NCI-H82 (cell line): ENCODE data around the gene PPIE.
A peak's percentile ranks its signal among the peaks of the same experiment; 100 is the strongest.

Experiments used
- DNase-seq: peaks from one replicate; lab custom pipeline; 2025; lab: John Stamatoyannopoulos, UW

The PPIE gene

DNA sequence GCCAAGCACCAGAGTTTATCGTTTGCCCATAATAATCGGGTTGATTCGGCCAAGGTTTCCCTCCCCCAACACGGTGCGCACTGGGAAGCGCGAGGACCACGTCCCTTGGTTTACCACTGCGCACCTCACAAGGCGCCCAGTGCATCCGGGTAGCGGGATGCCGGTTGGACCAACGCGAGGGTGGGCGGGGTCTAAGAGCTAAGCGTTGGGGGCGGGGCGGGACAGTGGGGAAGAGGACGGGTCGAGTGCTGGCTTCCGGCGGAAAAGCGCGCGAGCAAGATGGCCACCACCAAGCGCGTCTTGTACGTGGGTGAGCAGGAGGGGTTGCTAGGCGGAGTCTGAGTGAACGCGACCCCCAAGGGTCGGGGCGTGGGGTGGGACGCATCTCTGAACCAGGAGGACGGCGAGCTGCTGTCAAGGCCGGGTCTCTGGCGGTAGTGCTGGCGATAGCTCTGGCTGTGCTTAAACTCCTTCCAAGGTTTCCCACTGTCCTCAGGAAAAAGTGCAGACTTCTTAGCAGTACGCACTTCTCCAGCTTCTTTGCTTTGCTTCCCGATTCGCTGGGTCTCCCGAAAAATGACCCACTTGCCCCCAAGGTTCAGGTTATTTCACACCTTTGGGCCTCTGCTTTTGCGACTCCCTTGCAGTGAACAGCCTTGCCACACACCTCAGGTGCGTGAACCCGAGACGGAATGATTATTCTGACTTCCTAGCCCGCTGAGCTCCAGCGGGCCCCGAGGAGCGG lies at the start of gene PPIE:
PPIE (plus strand) TSS at position 261 of the 745 bp plus-strand sequence; CDS start at position 280, 19 bp downstream.
- peak; percentile 97 for DNase-seq

- DNase-seq = no peak
Measured at GRCh38 chr1:39689214-39689613, 49.5 kb upstream of the PPIE start.

DNA sequence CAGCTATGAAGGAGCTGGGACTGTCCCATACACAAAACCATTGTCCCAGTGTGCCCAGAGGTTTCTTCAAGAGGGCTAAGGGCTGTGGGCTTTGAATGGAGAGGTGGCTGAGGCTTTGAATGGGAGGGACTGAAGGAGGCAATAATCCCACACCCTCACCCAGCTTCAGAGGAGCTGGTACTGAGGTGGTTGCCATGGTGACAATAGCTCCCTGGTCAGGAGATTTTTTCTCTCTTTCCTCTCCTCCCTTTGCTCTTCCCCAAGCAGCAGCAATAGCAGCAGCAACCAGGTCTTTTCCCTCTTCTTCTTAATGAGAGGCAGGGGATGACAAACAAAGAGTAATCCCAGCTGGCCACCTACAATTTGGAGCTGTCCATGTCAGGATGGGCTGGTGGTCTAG lies 49.0 kb upstream of the PPIE start:
- peak; percentile 19 for DNase-seq

- no peak for DNase-seq
Measured at GRCh38 chr1:39690225-39690624, 48.5 kb upstream of the PPIE start.

GRCh38 chr1:39690794-39691382 lies 47.8 kb upstream of the PPIE start:
- DNase-seq = no peak

- peak; percentile 96 for DNase-seq
Measured at GRCh38 chr1:39691383-39692151, 47.1 kb upstream of the PPIE start, which contains the start of gene HPCAL4. TSS of gene HPCAL4 (minus strand) at chr1:39691433. CDS start at chr1:39684603, 6,830 bp downstream.

DNA sequence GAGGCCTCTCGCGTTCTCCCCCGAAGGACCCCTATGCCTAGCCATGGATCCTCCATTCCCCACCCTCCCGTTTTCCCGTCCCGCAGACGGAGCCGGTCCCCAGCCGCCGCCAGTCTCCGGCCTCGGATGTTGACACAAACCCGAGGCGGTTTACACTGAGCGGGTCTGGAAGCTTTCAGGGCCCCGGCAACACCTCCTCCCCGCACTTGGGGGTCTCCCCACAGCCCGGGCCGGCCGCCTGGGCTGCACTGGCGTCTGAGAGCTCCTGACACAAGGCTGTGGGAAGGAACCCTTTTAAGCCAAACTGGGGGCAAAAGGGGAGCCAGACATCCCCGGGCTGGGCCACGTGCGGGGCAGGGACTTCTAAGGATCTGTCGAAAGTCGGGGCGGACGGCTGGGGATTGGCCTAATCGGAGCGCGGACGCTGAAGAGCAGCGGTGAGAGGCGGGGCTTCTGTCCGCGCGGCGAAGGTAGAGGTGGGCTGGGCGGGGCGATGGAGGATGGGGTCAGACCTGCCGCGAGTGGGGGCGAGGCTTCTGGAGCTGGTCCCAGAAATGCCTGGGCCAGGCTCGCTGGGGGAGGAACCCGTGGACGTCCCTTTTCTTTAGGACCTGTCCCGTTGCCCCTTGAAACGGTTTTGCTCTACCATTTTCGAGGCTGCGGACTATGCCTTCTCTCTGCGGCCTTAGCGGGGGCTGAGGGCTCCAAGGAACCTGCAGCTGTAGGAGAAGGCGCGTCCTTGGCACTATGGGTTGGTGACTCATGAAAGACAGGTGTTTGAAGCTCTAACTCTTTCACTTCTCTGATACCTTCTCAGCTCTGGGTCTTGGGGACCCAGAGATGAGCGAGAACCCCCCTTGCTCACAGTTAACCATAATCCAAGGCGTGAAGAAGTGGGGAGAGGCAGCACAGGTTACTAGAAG lies 46.3 kb upstream of the PPIE start:
- DNase-seq = peak; percentile 66

GRCh38 chr1:39694026-39694425 lies 44.7 kb upstream of the PPIE start:
- DNase-seq = no peak

DNA sequence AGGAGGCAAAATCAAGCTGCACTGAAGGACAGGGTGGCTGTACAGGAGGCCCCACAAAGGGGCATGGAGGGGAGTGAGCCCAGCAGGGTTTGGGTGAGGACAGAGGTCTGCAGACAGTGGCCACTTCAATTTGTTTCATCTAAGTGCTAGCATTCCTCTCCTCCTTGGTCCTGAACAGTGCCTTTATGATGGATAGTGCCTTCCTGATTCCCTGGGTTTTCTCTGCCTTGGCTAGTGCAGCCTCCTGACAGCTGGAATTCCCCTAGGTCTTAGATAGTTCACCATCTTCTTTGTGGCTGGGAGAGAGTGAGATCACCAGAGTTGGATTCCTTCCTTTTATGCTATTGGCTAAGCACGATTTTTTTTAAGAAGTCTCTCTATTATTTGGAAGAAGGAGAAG lies 43.7 kb upstream of the PPIE start:
- no peak for DNase-seq

- no peak for DNase-seq
Measured at GRCh38 chr1:39696448-39696847, 42.2 kb upstream of the PPIE start.

DNA sequence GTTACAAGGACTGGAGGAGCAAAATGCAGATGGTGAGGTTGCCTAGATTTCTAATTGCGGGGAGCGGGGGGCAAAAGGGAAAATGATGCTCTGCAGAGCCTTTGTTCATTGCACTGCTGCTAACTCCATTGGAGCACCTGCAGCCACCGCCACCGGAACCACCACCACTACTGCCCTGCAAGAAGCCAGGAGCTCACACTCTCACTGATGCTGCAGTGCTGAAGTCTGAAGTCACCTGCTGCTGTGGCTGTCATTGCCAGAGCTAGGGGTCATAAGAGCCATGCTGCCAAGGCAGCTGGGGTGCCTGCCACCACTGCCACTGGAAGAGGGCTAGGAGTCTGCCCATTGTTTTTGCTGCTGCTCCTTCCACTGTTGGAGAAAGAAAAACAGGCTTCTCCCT lies 40.1 kb upstream of the PPIE start:
- DNase-seq = no peak

- DNase-seq = no peak
Measured at GRCh38 chr1:39699419-39699818, 39.3 kb upstream of the PPIE start.

GRCh38 chr1:39700348-39700747 lies 38.3 kb upstream of the PPIE start:
- DNase-seq = no peak

- DNase-seq = no peak
Measured at GRCh38 chr1:39701049-39701439, 37.6 kb upstream of the PPIE start.

DNA sequence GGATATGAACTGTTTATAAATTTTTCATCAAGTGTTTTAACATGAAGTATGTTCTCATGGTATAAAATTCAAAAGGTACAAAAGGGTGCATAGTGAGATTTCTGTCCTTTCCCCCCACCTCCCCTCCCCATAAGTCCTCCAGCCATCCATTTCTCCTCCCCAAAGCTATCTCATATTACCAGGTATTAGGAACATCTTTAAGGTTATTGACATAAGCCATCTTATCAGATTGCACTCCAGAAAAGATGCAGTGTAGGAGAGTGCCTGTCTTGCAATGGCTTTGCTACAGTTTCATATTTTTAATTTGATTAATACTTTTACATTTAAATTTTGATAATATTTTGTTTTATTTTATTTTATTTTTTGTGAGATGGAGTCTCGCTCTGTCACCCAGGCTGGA lies 33.9 kb upstream of the PPIE start:
- no peak for DNase-seq

GRCh38 chr1:39707506-39707905 lies 31.2 kb upstream of the PPIE start:
- no peak for DNase-seq

GRCh38 chr1:39711104-39711965 lies 27.3 kb upstream of the PPIE start:
- DNase-seq = no peak

- DNase-seq = no peak
Measured at GRCh38 chr1:39711966-39712340, 26.7 kb upstream of the PPIE start.

- DNase-seq = no peak
Measured at GRCh38 chr1:39713557-39713956, 25.1 kb upstream of the PPIE start.

DNA sequence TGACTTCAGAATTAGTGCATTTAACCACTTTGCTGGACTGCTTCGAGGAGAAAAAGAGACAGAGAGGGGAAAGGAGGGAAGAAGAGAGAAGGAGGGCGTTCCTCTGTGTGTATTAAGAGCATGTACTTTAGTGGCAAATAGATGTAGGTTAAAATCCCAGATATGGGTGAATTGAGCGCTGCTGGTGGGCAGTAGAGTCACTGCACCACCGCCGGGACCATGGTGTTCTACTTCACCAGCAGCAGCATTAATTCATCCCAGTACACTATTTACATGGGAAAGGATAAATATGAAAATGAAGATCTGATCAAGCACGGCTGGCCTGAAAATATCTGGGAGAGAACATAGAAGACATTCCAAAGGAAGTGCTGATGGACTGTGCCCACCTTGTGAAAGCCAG lies 20.9 kb upstream of the PPIE start:
- DNase-seq = no peak
